ENCODE results near the gene RAB6A.
"Not testable (repeated sequence)": the region's sequence is repeated elsewhere in the genome, so short reads cannot be mapped to it uniquely, and the experiment has no call there.

Gene RAB6A

DNA sequence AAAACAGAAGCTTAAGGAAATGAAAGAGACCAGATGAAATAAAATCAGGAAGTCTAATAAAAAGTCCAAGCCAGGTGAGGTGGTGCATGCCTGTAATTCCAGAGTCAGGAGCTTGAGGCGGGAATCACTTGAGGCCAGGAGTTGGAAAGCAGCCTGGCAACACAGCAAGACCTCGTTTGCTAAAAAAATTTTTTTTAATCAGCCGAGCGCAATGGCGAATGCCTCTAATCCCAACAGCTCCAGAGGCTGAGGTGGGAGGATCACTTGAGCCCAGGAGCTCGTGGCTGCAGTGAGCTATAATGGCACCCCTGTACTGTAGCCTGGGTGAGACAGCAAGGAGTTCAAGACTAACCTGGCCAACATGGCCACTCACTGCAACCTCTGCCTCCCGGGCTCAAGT, 8.0 kb downstream of the RAB6A start:
- no peak for FAIRE-seq
- TF ChIP-seq, protein P1, sequence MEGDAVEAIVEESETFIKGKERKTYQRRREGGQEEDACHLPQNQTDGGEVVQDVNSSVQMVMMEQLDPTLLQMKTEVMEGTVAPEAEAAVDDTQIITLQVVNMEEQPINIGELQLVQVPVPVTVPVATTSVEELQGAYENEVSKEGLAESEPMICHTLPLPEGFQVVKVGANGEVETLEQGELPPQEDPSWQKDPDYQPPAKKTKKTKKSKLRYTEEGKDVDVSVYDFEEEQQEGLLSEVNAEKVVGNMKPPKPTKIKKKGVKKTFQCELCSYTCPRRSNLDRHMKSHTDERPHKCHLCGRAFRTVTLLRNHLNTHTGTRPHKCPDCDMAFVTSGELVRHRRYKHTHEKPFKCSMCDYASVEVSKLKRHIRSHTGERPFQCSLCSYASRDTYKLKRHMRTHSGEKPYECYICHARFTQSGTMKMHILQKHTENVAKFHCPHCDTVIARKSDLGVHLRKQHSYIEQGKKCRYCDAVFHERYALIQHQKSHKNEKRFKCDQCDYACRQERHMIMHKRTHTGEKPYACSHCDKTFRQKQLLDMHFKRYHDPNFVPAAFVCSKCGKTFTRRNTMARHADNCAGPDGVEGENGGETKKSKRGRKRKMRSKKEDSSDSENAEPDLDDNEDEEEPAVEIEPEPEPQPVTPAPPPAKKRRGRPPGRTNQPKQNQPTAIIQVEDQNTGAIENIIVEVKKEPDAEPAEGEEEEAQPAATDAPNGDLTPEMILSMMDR (IDR thresholded peaks at IDR 0.05; ENCODE audit: insufficient read depth, missing control alignments) = no peak
- DNase-seq (ENCODE audit: insufficient read length, low spot score) = no peak

DNA sequence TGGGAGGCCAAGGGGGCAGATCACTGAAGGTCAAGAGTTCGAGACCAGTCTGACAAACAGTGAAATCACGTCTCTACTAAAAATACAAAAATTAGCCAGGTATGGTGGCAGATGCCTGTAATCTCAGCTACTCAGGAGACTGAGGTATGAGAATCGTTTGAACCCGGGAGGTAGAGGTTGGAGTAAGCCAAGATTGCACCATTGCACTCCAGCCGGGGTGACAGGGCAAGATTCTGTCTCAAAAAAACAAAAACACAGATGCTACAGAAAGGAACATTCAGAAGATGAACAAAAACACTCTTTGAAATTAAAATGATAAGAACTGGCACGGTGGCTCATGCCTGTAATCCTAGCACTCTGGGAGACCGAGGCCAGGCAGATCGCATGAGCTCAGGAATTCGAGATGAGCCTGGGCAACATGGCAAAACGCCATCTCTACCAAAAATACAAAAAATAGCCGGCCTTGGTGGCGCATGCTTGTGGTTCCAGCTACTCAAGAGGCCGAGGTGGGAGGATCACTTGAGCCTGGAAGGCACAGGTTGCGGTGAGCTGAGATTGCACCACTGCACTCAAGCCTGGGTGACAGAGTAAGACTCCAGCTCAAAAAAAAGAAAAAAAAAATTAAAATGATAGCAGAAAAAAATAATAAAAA, 8.5 kb downstream of the RAB6A start:
- TF ChIP-seq, protein P1 (IDR thresholded peaks at IDR 0.05; ENCODE audit: insufficient read depth, missing control alignments) = no peak
- DNase-seq (ENCODE audit: insufficient read length, low spot score) (no peak), FAIRE-seq (no peak)

DNA sequence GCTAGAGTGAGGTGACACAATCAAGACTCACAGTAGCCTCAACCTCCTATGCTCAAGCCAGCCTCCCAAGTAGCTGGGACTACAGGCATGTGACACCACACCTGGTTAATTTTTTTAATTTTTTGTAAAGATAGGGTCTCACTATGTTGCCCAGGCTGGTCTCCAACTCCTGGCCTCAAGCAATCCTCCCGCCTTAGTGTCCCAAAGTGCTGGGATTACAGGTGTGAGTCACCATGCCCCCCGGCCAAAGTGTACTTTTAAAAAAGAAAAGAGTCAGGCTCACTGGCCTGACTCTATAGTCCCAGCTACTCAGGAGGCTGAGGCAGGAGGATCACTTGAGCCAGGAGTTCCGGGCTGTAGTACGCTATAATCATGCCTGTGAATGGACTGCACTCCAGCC, 10.0 kb downstream of the RAB6A start:
- not testable (repeated sequence) for DNase-seq (ENCODE audit: insufficient read length, low spot score); FAIRE-seq

DNA sequence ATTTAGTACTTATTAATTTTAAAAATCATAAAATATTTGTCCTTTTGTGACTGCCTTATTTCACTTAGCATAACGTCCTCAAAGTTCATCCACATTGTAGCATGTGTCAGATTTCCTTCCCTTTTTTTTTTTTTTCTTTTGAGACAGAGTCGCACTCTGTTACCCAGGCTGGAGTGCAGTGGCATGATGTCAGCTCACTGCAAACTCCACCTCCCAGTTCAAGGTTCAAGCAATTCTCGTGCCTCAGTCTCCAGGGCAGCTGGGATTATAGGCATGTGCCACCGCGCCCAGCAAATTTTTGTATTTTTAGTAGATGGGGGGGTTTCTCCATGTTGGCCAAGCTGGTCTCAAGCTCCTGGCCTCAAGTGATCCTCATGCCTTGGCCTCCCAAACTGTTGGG, 10.6 kb downstream of the RAB6A start:
- TF ChIP-seq, protein P1 (IDR thresholded peaks at IDR 0.05; ENCODE audit: insufficient read depth, missing control alignments) = no peak
- no peak for FAIRE-seq

DNA sequence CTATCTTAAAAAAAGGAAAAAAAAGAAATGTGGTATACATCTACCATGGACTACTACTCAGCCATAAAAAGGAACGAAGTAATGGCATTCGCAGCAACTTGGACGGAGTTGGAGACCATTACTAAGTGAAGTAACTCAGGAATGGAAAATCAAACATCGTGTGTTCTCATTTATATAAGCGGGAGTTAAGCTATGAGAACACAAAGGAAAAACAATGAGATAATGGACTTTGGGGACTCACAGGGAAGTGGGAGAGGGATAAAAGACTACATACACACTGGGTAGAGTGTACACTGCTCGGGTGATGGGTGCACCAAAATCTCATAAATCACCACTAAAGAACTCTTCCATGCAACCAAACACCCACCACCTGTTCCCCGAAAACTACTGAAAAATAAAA, 11.8 kb downstream of the RAB6A start:
- DNase-seq (ENCODE audit: insufficient read length, low spot score) (no peak), FAIRE-seq (no peak)
- TF ChIP-seq, protein P1 (IDR thresholded peaks at IDR 0.05; ENCODE audit: insufficient read depth, missing control alignments) = no peak

More for the DNA sequence above, 10.6 kb downstream of the RAB6A start:
- DNase-seq (ENCODE audit: insufficient read length, low spot score) = no peak

DNA sequence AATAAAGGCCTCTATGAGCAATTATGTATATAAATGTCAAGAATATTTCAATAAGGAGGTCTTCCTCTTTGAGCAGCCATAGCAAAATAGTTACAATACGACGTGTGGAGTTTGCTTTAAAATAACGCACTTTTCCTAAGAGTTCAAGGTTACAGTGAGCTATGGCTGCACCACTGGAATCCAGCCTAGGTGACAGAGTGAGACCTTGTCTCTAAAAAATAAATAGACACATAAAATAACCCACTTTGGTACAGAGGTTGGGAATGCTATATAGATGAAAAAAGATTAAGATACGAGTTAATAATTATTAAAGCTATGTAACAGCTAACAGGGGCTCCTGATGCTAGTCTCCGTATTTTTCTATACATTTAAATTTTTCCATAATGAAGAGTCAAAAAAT, 12.6 kb downstream of the RAB6A start:
- TF ChIP-seq, protein P1 (IDR thresholded peaks at IDR 0.05; ENCODE audit: insufficient read depth, missing control alignments) = no peak
- no peak for FAIRE-seq
- no peak for DNase-seq (ENCODE audit: insufficient read length, low spot score)

DNA sequence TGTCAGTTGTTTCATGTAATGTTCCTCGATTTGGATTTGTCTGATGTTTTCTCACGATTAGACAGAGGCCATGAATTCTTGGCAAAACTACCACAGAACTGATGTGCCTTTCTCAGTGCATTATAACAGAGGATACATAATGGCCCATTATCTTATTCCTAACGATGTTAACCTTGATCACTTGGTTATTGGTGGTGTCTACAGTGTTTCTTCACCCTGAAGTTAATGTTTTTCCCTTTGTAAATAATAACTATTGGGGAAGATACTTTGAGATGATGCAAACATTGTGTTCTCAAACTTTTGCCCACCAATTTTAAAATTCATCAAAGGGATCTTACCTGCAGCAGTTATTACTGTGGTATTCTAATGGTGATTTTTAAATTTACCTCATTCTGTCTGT, 13.1 kb downstream of the RAB6A start:
- TF ChIP-seq, protein P1 (IDR thresholded peaks at IDR 0.05; ENCODE audit: insufficient read depth, missing control alignments) = no peak
- no peak for FAIRE-seq
- no peak for DNase-seq (ENCODE audit: insufficient read length, low spot score)

DNA sequence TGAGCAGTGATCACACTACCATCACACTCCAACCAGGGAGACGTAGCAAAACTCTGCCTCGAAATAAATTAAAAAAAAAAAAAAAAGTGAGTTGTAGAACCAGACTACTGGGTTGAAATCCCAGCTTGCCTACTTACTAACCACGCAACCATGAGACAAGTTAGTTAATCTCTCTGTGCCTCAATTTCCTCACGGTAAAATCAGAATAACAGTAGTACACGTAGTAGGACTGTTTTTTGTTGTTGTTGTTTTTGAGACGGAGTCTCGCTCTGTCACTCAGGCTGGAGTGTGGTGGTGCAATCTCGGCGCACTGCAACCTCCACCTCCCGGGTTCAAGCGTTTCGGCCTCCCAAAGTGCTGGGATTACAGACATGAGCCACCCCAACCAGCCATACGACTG, 14.2 kb downstream of the RAB6A start:
- DNase-seq (ENCODE audit: insufficient read length, low spot score) = no peak
- no peak for FAIRE-seq
- TF ChIP-seq, protein P1 (IDR thresholded peaks at IDR 0.05; ENCODE audit: insufficient read depth, missing control alignments) = no peak

All from D721Med (cell line).